ENCODE measurements around the gene MOSPD3. TPM values are rescaled to one million over a fixed set of nuclear protein-coding genes. Genes with fewer than 3 reads are reported as not detected.

The MOSPD3 gene
- total and polyA plus RNA-seq, 4 donors = 14.0 to 33.0 (median 17.1) TPM

- H3K27me3 ChIP-seq (ENCODE audit: control insufficient read depth in 1 of 2, insufficient read depth in 2 of 2, low read length in 1 of 2) = no peaks in the 10 kb centered on the region
- whole genome bisulfite sequencing, 2 donors = 88 to 90% methylated on average over 70 of the region's 70 CpGs
- H3K36me3 ChIP-seq (ENCODE audit: control insufficient read depth in 1 of 2, insufficient read depth in 2 of 2, low read length in 1 of 2) = peaks cover 0 to 8% of the 10 kb centered on the region in 2 donors
- intact Hi-C loops (cut with DNase I) = no loop called here
- no peaks in the 10 kb centered on the region for H3K4me1 ChIP-seq (ENCODE audit: control insufficient read depth in 1 of 2, insufficient read depth in 2 of 2, low read length in 2 of 2)
- no peaks in the 10 kb centered on the region for H3K9me3 ChIP-seq (ENCODE audit: control insufficient read depth, low read length)
- no peak within 1 kb of the TSS for H3K4me3 ChIP-seq (ENCODE audit: low read length in 2 of 2)
- no peak for ATAC-seq (ENCODE audit: low FRiP score)
- no peak for DNase-seq
- H3K27ac ChIP-seq (ENCODE audit: low read depth in 1 of 2, low read length in 2 of 2) = no peak within 1 kb of the TSS
Measured at GRCh38 chr7:100573691-100574361, 38.5 kb upstream of the MOSPD3 start, which contains the start of gene SAP25. TSS of gene SAP25 (minus strand) at chr7:100573900. CDS start at chr7:100573742, 158 bp downstream.

- ATAC-seq (ENCODE audit: low FRiP score) (no peak), DNase-seq (peak in 1 of 2 donors; percentile 44)
- intact Hi-C loops (cut with DNase I) = no loop called here
- 92 to 93% methylated on average over 43 to 44 of the region's 44 CpGs for WGBS, 2 donors
- H3K9me3 ChIP-seq (ENCODE audit: control insufficient read depth, low read length) = no peaks in the 10 kb centered on the region
- peaks cover 0 to 8% of the 10 kb centered on the region in 2 donors for H3K36me3 ChIP-seq (ENCODE audit: control insufficient read depth in 1 of 2, insufficient read depth in 2 of 2, low read length in 1 of 2)
- no peaks in the 10 kb centered on the region for H3K4me1 ChIP-seq (ENCODE audit: control insufficient read depth in 1 of 2, insufficient read depth in 2 of 2, low read length in 2 of 2)
- H3K27ac ChIP-seq (ENCODE audit: low read depth in 1 of 2, low read length in 2 of 2) = no peak overlapping the region
- H3K27me3 ChIP-seq (ENCODE audit: control insufficient read depth in 1 of 2, insufficient read depth in 2 of 2, low read length in 1 of 2) = no peaks in the 10 kb centered on the region
- H3K4me3 ChIP-seq (ENCODE audit: low read length in 2 of 2) = no peak overlapping the region
Measured at GRCh38 chr7:100574362-100575205, 37.8 kb upstream of the MOSPD3 start.

- Histone ChIP-seq H3K4me3 (ENCODE audit: low read length in 2 of 2) (no peak overlapping the region), H3K36me3 (ENCODE audit: control insufficient read depth in 1 of 2, insufficient read depth in 2 of 2, low read length in 1 of 2) (peaks cover 0 to 10% of the 10 kb centered on the region in 2 donors), H3K27me3 (ENCODE audit: control insufficient read depth in 1 of 2, insufficient read depth in 2 of 2, low read length in 1 of 2) (no peaks in the 10 kb centered on the region), H3K4me1 (ENCODE audit: control insufficient read depth in 1 of 2, insufficient read depth in 2 of 2, low read length in 2 of 2) (no peaks in the 10 kb centered on the region), H3K9me3 (ENCODE audit: control insufficient read depth, low read length) (no peaks in the 10 kb centered on the region), H3K27ac (ENCODE audit: low read depth in 1 of 2, low read length in 2 of 2) (no peak overlapping the region)
- ATAC-seq (ENCODE audit: low FRiP score) = no peak
- intact Hi-C loops (cut with DNase I) = no loop called here
- no peak for DNase-seq
- 78% methylated on average over 14 of the region's 14 CpGs for WGBS, 2 donors
Measured at GRCh38 chr7:100575206-100575631, 37.1 kb upstream of the MOSPD3 start.

GRCh38 chr7:100575746-100576383, 36.5 kb upstream of the MOSPD3 start:
- peaks cover 0 to 12% of the 10 kb centered on the region in 2 donors for H3K36me3 ChIP-seq (ENCODE audit: control insufficient read depth in 1 of 2, insufficient read depth in 2 of 2, low read length in 1 of 2)
- no peak overlapping the region for H3K4me3 ChIP-seq (ENCODE audit: low read length in 2 of 2)
- 86 to 90% methylated on average over 15 to 17 of the region's 17 CpGs for WGBS, 2 donors
- ATAC-seq (ENCODE audit: low FRiP score) = no peak
- no peak for DNase-seq
- H3K9me3 ChIP-seq (ENCODE audit: control insufficient read depth, low read length) = no peaks in the 10 kb centered on the region
- no peak overlapping the region for H3K27ac ChIP-seq (ENCODE audit: low read depth in 1 of 2, low read length in 2 of 2)
- intact Hi-C loops (cut with DNase I) = no loop called here
- H3K27me3 ChIP-seq (ENCODE audit: control insufficient read depth in 1 of 2, insufficient read depth in 2 of 2, low read length in 1 of 2) = no peaks in the 10 kb centered on the region
- H3K4me1 ChIP-seq (ENCODE audit: control insufficient read depth in 1 of 2, insufficient read depth in 2 of 2, low read length in 2 of 2) = no peaks in the 10 kb centered on the region

GRCh38 chr7:100576384-100576993, 35.9 kb upstream of the MOSPD3 start:
- H3K4me3 ChIP-seq (ENCODE audit: low read length in 2 of 2) = no peak overlapping the region
- no peaks in the 10 kb centered on the region for H3K9me3 ChIP-seq (ENCODE audit: control insufficient read depth, low read length)
- intact Hi-C loops (cut with DNase I) = no loop called here
- no peak for ATAC-seq (ENCODE audit: low FRiP score)
- WGBS, 2 donors = 94 to 95% methylated on average over 13 of the region's 13 CpGs
- H3K27me3 ChIP-seq (ENCODE audit: control insufficient read depth in 1 of 2, insufficient read depth in 2 of 2, low read length in 1 of 2) = no peaks in the 10 kb centered on the region
- H3K27ac ChIP-seq (ENCODE audit: low read depth in 1 of 2, low read length in 2 of 2) = no peak overlapping the region
- H3K4me1 ChIP-seq (ENCODE audit: control insufficient read depth in 1 of 2, insufficient read depth in 2 of 2, low read length in 2 of 2) = no peaks in the 10 kb centered on the region
- no peak for DNase-seq
- peaks cover 0 to 12% of the 10 kb centered on the region in 2 donors for H3K36me3 ChIP-seq (ENCODE audit: control insufficient read depth in 1 of 2, insufficient read depth in 2 of 2, low read length in 1 of 2)

- intact Hi-C loops (cut with DNase I) = no loop called here
- WGBS, 2 donors = 95% methylated on average over 23 to 24 of the region's 24 CpGs
Measured at GRCh38 chr7:100577103-100577502, 35.2 kb upstream of the MOSPD3 start.

GRCh38 chr7:100577507-100577906, 34.8 kb upstream of the MOSPD3 start:
- ATAC-seq (ENCODE audit: low FRiP score) = no peak
- Histone ChIP-seq H3K27ac (ENCODE audit: low read depth in 1 of 2, low read length in 2 of 2) (no peak overlapping the region), H3K36me3 (ENCODE audit: control insufficient read depth in 1 of 2, insufficient read depth in 2 of 2, low read length in 1 of 2) (peaks cover 0 to 15% of the 10 kb centered on the region in 2 donors), H3K9me3 (ENCODE audit: control insufficient read depth, low read length) (no peaks in the 10 kb centered on the region), H3K4me3 (ENCODE audit: low read length in 2 of 2) (no peak overlapping the region), H3K4me1 (ENCODE audit: control insufficient read depth in 1 of 2, insufficient read depth in 2 of 2, low read length in 2 of 2) (no peaks in the 10 kb centered on the region), H3K27me3 (ENCODE audit: control insufficient read depth in 1 of 2, insufficient read depth in 2 of 2, low read length in 1 of 2) (no peaks in the 10 kb centered on the region)
- WGBS, 2 donors = 91 to 93% methylated on average over 14 of the region's 14 CpGs
- intact Hi-C loops (cut with DNase I) = no loop called here
- peak in 1 of 2 donors; percentile 46 for DNase-seq

More at GRCh38 chr7:100577103-100577502, 35.2 kb upstream of the MOSPD3 start:
- ATAC-seq (ENCODE audit: low FRiP score) (no peak), DNase-seq (no peak)
- Histone ChIP-seq H3K9me3 (ENCODE audit: control insufficient read depth, low read length) (no peaks in the 10 kb centered on the region), H3K36me3 (ENCODE audit: control insufficient read depth in 1 of 2, insufficient read depth in 2 of 2, low read length in 1 of 2) (peaks cover 0 to 15% of the 10 kb centered on the region in 2 donors), H3K4me3 (ENCODE audit: low read length in 2 of 2) (no peak overlapping the region), H3K27ac (ENCODE audit: low read depth in 1 of 2, low read length in 2 of 2) (no peak overlapping the region), H3K27me3 (ENCODE audit: control insufficient read depth in 1 of 2, insufficient read depth in 2 of 2, low read length in 1 of 2) (no peaks in the 10 kb centered on the region), H3K4me1 (ENCODE audit: control insufficient read depth in 1 of 2, insufficient read depth in 2 of 2, low read length in 2 of 2) (no peaks in the 10 kb centered on the region)

Measured in aorta (tissue), 5 donors.